Heart right ventricle (tissue), 16 donors: ENCODE results near the gene IVL. TPM values are rescaled to one million over a fixed set of nuclear protein-coding genes. Genes with fewer than 3 reads are reported as not detected.

Experiments used
- ATAC-seq, 8 donors: fragments of 200-7000 bp; cut with Tn5 transposase; one replicate each; pipeline ENCODE4 v1.9.1; 2020; ENCODE audit warnings: mild to moderate bottlenecking in 8 of 8, moderate library complexity in 8 of 8, moderate number of reproducible peaks in 1 of 8
- DNase-seq, 2 donors: peaks; one replicate each; pipeline ENCODE4 v3.0.0-alpha.2; 2020
- H3K27ac ChIP-seq, 10 donors: fragments of 200-600 bp; sonication (generic) in 2 of 10; one replicate each; pipeline versions ENCODE4 v1.5.0 to v1.8.0; 2020 to 2022; ENCODE audit warnings: mild to moderate bottlenecking in 3 of 10
- H3K27me3 ChIP-seq, 7 donors: fragments of 200-600 bp; one replicate each; pipeline ENCODE4 v1.8.0; 2021 to 2022; ENCODE audit warnings: mild to moderate bottlenecking in 2 of 7
- H3K36me3 ChIP-seq, 9 donors: fragments of 200-600 bp; sonication (generic) in 1 of 9; one replicate each; pipeline versions ENCODE4 v1.5.0 to v1.8.0; 2020 to 2022; ENCODE audit warnings: mild to moderate bottlenecking in 2 of 9
- H3K4me1 ChIP-seq, 9 donors: fragments of 200-600 bp; sonication (generic) in 1 of 9; one replicate each; pipeline versions ENCODE4 v1.5.0 to v1.8.0; 2020 to 2022; ENCODE audit warnings: mild to moderate bottlenecking in 4 of 9
- H3K4me3 ChIP-seq, 10 donors: fragments of 200-600 bp; sonication (generic) in 2 of 10; one replicate each; pipeline versions ENCODE4 v1.5.0 to v1.8.0; 2020 to 2022; ENCODE audit warnings: mild to moderate bottlenecking in 7 of 10, moderate library complexity in 2 of 10
- H3K9me3 ChIP-seq, 11 donors: fragments of 200-600 bp in 10 of 11; sonication (generic) in 2 of 11; one replicate each; pipeline versions ENCODE4 v1.5.0 to v1.8.0; 2013 to 2022; ENCODE audit warnings: mild to moderate bottlenecking in 2 of 11, control low read depth in 1 of 11, moderate library complexity in 1 of 11
- CTCF ChIP-seq, 9 donors: fragments of 200-600 bp; sonication (generic) in 2 of 9; IDR thresholded peaks; one replicate each; pipeline versions ENCODE4 v1.5.0 to v1.8.0; 2021 to 2022; ENCODE audit warnings: antibody characterized with exemption in 9 of 9, mild to moderate bottlenecking in 5 of 9, moderate library complexity in 1 of 9
- WGBS, 2 donors: extraction: QIAGEN DNeasy Blood & Tissue Kit; methylation state at CpG; one replicate each; pipeline ENCODE4 v1.1.7; 2013; ENCODE audit warnings: inconsistent platforms in 1 of 2; 5-methylcytosine and 5-hydroxymethylcytosine counted together
- intact Hi-C, 10 donors: fragments of 100-400 bp; cut with DNase I; formaldehyde crosslinking; loops; one replicate each; pipeline versions ENCODE4 v1.11.1 to v1.14.2; 2022
- polyA plus RNA-seq, 2 donors: library from polyadenylated mRNA; stranded (reverse); fragments of 200-250 nt; gene quantifications; one replicate each; pipeline ENCODE4 v1.2.3, GENCODE V29; 2013
- total RNA-seq, 10 donors: library from RNA; stranded (reverse); fragmentation: NEBNext Ultra II Directional in 3 of 10; extraction: Animal tissue kit (Norgen Biotek cat#: 25700) in 3 of 10; gene quantifications; one replicate each; pipeline versions ENCODE4 v1.2.1 to v1.2.4, GENCODE V29; 2021 to 2023
- donor health status: Arrhythmogenic right ventricular cardiomyopathy.
- donor health status: ischemic (EF 13 %, LVEDD 7.1; RV severe dilation, severe dysfunction).
- donor health status: healthy with polysubstance abuse.
- donor health status: DM: no; HTN: yes; CAD: no.
- donor health status: DM: no; HTN: no; CAD: no.
- donor health status: ischemic (EF 25% LVEDD 6.9; RV normal size, moderate dysfunction).
- donor health status: ischemic (EF 25% LVEDD 5.7; RV mildly dilated, moderate dysfunction).
- donor health status: healthy.
- donor health status: DM: yes; HTN: yes; CAD: no.
- donor health status: Ischemic cardiomyopathy.
- donor health status: ischemic (EF 35%, LVEDD 5.7; RV mildly dilated, moderate dysfunction).
- donor health status: nonischemic (EF 11% LVEDD 7.7; RV severe dilation, severe dysfunction).
- donor health status: DM: yes; HTN: yes; CAD: no.
- donor health status: PGD.
- donor health status: ischemic (EF 29% LVEDD 5.4; RV normal size, mild dysfunction).
- donor health status: nonischemic (EF 23%, LVEDD 6.1; RV moderate dilation, normal function).

IVL gene
- total and polyA plus RNA-seq, 12 donors, result 0.06 TPM; not detected in 11

GRCh38 chr1:152902636-152903035, 5.7 kb upstream of the IVL start:
- H3K36me3 ChIP-seq, result no peaks in the 10 kb centered on the region
- peaks cover 0 to 24% (median 4%) of the 10 kb centered on the region in 7 donors for H3K27me3 ChIP-seq
- H3K4me1 ChIP-seq, result no peaks in the 10 kb centered on the region
- TF ChIP-seq CTCF (IDR thresholded peaks at IDR 0.05), result no peak
- intact Hi-C loops, result no loop called here
- 38 to 58% methylated on average over 4 of the region's 4 CpGs for WGBS, 2 donors
- no peak overlapping the region for H3K4me3 ChIP-seq
- DNase-seq (no peak), ATAC-seq (no peak)
- H3K27ac ChIP-seq, result no peak overlapping the region
- no peaks in the 10 kb centered on the region for H3K9me3 ChIP-seq

- Histone ChIP-seq H3K36me3 (no peaks in the 10 kb centered on the region), H3K4me1 (no peaks in the 10 kb centered on the region), H3K27me3 (peaks cover 0 to 34% (median 4%) of the 10 kb centered on the region in 7 donors), H3K27ac (no peak overlapping the region), H3K9me3 (no peaks in the 10 kb centered on the region), H3K4me3 (no peak overlapping the region)
- no peak for TF ChIP-seq CTCF (IDR thresholded peaks at IDR 0.05)
- WGBS, 2 donors, result 75 to 76% methylated on average over 7 of the region's 7 CpGs
- intact Hi-C loops, result no loop called here
- DNase-seq (no peak), ATAC-seq (no peak)
Measured at GRCh38 chr1:152904688-152905440, 3.5 kb upstream of the IVL start.

- no peak for TF ChIP-seq CTCF (IDR thresholded peaks at IDR 0.05)
- WGBS, 2 donors, result 32 to 43% methylated on average over 5 of the region's 5 CpGs
- Histone ChIP-seq H3K27ac (no peak overlapping the region), H3K36me3 (no peaks in the 10 kb centered on the region), H3K27me3 (peaks cover 0 to 34% (median 4%) of the 10 kb centered on the region in 7 donors), H3K4me1 (no peaks in the 10 kb centered on the region), H3K4me3 (no peak overlapping the region), H3K9me3 (no peaks in the 10 kb centered on the region)
- intact Hi-C loops, result no loop called here
- no peak for DNase-seq
- no peak for ATAC-seq
Measured at GRCh38 chr1:152906023-152906565, 2.3 kb upstream of the IVL start.

GRCh38 chr1:152909206-152909605, 860 bp downstream of the IVL start:
- H3K27me3 ChIP-seq, result peaks cover 0 to 26% (median 0%) of the 10 kb centered on the region in 7 donors
- TF ChIP-seq CTCF (IDR thresholded peaks at IDR 0.05), result no peak
- no peak for ATAC-seq
- no peaks in the 10 kb centered on the region for H3K9me3 ChIP-seq
- WGBS, 2 donors, result 79 to 88% methylated on average over 3 of the region's 3 CpGs
- no peak for DNase-seq
- no peaks in the 10 kb centered on the region for H3K4me1 ChIP-seq
- no peaks in the 10 kb centered on the region for H3K36me3 ChIP-seq
- no peak overlapping the region for H3K27ac ChIP-seq
- intact Hi-C loops, result no loop called here
- H3K4me3 ChIP-seq, result no peak overlapping the region
